Stimulated activated CD8-positive, alpha-beta memory T cell treated with anti-CD3 and anti-CD28 coated beads, Interleukin-15, amount 100 ng/mL, for 4 hours (primary cell): ENCODE data around the gene ST7.
"Not testable (repeated sequence)": the region's sequence is repeated elsewhere in the genome, so short reads cannot be mapped to it uniquely, and the experiment has no call there.

ENCODE experiments used
- DNase-seq, 2 donors: peaks; one replicate each; pipeline ENCODE4 v3.0.0-alpha.2; 2020; ENCODE audit warnings: low read depth in 2 of 2

Gene ST7

DNA sequence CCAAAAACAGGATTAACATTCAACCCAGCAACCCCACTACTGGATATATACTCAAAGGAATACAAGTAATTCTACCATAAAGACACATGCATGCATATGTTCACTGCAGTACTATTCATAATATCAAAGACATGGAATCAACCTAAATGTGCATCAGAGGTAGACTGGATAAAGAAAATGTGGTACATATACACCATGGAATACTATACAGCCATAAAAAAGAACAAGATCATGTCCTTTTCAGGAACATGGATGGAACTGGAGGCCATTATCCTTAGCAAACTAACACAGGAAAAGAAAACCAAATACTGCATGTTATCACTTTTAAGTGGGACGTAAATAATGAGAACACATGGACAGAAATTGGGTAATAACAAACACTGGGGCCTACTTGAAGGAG lies 77.5 kb downstream of the ST7 start:
- DNase-seq, result not testable (repeated sequence)

DNA sequence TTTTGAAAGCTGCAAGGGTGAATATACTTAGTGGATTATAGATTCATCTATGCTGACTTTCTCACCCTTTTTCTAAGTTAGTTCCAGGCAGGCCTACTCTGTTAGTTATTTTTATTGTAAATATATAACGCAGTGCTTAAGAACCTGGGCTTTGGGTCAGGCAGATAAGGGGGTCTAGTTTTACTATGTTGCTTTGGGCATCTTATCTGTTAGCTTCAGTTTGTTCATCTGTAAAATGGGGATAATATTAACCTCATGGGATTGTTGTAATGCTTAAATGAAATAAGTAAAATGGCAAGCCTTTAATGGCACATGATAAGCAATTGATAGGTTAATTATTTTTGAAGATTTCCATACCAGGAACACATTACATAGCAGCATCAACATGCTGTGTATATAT lies 79.5 kb downstream of the ST7 start:
- no peak for DNase-seq

DNA sequence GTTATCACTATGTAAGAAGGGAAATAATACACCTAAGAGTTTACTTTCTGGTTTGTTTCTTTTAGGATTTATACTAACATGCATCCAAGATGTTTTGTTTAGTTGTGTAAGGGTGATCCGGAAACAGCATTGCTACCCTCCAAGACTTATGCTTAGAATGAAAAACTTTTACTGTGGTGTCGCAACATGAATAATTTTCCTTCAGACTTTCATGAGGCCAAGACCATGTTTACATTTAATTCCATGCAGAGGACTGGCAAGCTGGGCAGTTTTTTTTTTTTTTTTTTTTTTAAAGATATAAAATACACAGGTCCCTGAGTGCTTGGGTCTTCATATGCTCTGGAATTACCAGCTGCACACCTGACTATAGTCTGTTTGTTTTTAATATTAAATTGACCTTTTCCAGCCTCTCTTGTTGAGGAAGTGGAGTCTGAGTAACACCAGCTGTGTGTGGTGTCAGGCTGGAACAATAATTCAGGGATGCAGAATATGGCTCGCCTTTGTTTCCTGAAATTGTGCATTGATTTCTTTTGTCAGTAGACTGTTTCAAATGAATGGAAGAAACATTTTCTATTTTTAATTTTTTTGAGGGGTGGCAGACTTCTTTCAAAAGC lies 81.7 kb downstream of the ST7 start:
- DNase-seq, result no peak

DNA sequence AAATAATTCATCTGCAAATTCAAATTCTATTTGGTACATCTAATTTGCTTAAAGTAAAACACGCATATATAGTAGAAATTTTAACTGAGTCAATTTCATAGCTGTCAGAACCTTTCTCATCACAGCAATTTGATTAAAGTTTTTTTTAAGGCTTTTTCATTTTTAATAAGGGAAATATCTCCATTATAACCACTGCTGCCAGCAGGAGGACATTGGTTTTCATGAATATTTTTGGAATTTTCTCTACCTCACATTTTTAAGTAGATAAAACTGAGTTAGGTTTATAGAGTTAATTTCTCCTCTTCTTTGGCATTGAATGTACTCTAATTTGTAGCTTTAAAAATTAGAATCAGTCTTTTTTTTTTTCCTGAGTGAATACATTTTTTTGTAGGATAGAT lies 82.2 kb downstream of the ST7 start:
- DNase-seq, result no peak

DNA sequence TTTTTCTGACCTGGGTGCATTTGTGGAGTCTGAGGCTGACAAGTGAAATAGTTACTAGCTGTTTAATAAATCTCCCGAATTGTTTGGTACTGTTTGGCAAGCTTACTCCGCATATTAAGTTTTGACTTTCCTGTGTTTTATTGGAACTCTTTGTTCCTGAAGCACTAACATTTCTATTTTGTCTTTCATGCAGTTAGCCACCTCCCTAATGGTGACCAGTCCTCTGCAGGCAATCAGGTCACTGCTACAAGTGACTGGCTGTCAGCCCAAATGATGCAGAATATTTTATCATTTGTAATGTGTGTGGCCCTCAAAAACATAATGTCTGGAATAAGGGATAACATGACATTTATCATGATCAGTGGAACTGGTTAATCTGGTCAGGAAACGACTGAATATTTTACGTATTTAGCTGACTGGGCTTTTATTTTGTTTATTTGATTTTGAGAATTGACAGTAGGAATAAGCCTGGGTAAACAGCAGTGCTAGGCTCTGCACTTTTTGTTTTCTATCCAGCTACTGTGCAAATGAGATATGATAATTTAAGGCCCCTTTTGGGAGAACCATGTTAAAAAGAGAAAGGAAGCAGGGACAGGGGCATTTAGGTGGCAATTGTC lies 82.9 kb downstream of the ST7 start:
- DNase-seq, result no peak

DNA sequence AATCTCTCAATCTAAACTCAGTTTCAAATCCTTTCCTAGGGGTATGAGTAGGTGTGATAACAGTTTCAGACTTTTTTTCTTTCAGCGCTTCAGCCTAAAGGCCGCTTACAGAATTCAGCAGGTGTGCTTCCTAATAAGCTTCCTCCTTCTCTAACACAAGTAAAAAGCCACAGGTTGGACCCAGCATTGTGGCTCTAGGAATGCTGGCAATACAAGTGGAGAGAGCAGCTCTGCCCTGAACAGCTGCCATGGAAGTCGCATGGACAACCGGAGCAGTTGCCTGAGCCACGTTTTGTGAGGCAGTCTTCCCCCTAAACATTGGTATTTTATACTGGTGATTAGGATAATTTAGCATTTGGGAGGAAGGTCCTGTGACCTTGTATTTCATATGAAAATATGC lies 83.5 kb downstream of the ST7 start:
- no peak for DNase-seq

DNA sequence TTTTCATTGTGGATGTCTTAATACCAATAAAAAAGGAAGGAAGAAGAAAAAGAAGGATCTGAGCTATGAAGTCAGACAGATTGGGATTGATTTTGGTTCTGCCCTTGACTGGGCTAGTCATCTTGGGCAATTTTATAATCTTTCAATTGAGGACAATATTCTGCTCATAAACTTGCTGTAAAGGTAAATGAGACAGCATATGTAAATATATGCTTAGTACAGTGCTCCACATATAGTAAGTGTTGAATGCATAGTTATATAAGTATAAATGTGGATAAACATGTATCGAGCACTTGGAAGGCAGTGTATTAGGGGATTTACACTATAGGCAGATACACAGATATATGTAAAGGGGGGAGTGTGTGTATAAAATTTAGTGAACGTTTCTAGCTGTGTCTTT lies 85.1 kb downstream of the ST7 start:
- DNase-seq, result no peak

DNA sequence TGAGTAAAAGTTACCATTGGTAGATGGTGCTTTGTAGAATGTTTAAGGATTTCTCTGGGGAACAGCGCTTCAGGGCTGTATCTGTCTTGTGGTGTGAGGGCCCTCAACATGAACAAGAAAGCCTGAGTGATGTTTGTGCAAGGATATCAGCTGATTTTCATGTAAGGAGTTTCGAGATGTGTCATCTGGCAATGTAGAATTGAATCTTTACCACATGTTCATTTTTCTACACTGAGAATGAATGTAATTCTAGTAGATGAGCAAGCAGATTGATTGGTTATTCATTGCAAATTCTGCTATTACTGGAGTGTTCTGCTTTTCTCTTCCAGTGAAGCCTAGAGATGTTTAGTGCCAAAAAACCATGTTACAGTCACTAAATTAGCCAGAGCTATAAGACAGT lies 87.7 kb downstream of the ST7 start:
- no peak for DNase-seq

DNA sequence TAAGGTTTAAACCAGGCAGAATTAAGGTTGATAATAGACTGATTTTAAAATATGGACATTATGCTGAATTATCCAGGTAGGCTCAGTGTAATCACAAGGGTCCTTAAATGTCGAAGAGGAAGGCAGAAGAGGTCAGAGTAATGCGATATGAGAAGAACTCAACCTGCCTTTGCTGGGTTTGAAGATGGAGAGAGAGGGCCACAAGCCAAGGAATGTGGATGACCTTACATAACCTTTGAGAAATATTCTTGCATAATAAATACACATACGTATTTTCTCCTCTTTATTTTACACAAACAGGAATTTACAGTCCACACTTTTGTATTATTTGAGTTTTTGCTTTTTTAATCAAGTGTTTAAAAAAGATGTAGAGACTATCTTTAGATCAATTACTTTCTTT lies 88.5 kb downstream of the ST7 start:
- DNase-seq, result no peak

DNA sequence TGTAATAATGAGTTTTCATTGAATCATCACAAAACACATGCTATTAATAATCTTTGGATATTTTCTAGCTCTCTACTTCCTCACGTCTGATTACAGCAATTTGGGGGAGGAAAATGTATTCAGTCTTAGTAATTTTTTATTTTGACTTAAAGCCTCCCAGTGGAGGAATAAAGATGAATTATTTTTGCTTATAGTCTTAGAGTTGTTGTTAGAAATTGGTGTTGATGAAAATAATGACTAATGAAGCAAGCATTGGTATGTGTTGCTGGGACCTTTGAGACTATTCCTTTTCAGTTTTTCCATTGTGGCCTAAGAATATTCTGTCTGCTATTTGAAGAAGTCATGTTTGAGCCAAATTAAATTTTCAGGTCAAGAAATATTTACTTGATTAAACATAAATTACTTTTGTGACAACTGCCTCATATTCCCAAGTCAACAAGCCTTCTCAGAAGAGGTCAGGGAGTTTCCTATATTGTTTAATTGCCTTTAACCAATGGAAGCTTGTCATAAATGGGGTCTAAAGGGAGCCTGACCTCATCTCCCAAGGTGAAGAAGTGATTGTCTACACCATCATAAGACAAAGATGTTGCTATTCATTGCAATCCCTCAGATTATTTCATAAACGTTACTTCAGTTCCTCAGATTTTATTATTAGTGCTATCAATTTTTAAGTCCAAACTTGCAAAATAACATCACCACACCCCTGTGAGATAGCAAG lies 90.0 kb downstream of the ST7 start:
- no peak for DNase-seq

DNA sequence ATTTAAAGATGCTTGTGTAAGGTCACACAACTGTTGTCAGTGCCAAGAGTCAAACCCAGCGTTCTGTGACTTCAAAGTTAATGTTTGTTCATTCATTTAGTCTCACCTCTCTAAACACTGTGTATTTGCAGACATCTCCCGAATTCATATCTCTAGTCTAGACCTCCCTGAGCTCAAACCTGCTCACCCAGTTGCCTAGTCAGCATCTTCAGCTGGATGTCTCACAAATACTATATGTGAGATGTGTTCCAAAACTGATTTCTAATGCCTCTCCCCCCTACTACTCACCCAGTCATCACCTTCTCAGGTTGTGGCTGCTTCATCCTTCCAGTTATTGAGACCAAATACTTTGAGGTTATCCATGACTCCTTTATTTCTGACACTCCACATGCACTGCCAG lies 91.4 kb downstream of the ST7 start:
- no peak for DNase-seq

DNA sequence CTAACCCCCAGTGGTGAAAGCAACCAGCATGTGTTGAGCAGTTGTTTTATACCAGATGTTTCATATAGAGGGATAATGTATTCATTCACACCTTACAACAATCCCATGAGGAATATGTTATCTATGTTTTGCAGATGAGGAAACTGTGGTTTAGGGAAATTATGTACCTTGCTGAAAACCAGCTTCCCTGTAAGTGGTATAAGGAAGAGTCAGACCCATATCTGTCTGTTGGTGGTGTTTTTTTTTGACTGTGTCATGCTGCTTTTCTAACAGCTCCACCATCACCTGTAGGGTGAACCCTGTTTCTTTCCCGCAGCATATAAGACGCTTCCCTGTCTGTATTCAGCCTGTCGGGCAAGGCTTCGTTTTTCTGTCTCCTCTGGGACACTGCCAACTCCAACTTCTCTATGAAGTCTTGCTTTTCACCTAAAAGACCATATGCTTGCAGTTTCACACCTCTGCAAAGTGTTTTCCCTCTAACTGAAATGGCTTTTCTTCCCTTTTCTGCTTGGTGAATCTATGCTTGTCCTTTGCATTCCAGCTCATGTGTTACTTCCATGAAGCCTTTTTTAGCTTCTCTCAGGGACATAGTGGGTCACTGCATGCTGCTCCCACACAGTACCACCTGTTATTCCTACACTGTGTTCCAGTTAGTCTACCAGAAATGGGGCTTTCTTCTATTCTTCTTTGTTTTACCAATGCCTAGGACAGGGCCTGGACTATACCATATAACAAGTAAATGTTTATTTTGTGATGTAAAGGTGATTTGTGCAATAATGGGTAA lies 92.8 kb downstream of the ST7 start:
- DNase-seq, result no peak

DNA sequence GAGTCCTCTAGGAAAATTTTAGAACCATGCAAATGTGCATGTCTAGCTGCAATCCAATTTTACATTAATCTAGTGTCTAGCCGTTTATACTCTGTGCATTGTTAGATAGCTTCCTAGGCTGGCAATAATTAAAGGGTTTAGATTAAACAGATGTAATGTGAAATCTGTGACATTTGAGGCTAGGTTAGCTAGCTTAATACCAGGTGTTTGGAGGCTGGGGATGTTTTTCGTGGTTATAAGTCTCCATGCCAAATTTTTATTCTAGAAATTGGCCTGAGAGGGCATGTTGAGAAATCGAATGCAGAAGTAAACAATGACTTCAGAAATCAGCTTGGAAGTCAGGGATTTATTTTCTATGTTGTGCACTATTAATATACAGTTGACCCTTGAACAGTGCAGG lies 94.2 kb downstream of the ST7 start:
- no peak for DNase-seq

DNA sequence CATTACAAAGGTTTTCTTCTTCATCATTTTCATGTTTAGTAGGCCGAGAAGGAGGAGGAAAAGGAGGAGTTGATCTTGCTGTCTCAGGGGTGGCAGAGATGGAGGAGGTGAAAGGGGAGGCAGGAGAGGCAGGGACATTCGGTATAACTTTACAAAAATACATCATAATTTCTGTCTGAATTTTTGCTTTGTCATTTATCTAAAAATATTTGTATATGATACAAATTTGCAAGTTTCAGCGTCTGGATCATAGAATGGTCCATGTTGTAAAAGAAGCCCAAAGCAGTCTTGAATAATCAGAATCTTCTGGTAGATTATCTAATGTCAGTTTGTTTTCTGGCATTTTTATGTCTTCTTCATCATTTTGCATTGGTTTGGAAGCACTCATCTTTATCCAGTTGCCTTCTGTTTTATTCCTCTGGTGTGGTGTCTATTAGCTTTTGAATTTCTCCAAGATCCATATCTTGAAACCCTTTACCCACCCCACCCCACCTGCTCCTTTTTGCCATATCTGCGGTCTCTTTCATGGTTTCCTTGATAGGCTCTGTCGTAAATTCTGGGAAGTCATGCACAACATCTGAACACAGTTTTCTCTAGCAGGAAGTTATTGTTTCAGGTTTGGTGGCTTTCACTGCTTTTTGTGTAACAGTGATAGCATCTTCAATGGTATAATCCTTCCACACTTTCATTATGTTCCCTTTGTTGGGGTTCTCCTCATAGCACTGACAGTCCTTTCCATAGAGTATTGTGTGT lies 95.0 kb downstream of the ST7 start:
- DNase-seq, result no peak

DNA sequence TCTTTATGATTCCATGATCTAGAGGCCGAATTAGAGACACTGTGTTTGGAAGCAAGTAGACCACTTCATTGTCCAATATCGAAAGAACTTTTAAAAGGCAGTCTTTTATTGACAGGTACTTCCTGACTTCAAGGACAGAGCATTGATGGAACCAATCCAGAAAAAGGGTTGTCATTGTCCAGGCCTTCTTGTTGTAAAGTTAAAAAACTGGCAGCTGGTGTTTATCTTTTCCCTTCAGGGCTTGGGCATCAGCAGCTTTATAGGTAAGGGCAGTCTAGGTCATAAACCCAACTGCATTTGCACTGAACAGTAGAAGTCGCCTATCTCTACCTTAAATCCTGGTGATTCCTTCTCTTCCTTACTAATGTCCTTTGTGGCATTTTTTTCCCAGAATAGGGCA lies 95.6 kb downstream of the ST7 start:
- no peak for DNase-seq

DNA sequence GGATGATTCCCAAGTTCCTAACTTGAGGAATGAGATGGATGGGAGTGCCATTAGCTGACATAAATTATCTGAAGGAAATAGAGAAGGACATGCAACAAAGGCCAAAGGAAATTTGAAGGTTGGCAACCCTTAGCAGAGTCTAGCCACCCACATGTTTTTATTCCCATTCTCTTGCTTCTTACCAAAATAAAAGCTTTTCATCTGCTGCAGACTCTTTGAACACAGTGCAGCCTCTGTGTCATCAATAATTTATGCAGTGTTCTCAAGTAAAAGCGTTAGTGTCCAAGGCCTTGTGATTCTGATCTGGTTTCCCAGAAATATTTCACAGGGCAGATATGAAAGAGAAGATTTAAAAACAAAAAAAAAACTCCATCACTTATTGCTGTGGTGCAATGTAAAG lies 98.5 kb downstream of the ST7 start:
- DNase-seq, result no peak

DNA sequence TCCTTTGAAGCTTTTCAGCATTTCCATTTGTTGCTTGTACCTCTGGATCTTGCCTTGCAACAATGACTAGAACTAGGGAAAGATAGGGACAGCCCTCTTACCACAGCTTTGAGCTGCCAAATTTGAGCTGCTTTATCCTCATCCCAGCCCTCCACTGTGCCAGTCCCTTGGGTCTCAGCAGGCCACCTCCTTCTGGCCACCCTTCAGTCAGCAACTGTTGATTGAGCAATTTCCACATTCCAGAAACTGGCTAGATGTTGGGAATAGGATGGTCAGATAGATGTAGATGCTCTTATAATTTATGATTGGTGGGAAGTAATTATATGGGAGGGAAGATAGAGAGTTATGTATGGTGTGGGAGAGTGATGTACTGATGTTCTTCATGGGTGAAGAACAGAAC lies 100.1 kb downstream of the ST7 start:
- no peak for DNase-seq

DNA sequence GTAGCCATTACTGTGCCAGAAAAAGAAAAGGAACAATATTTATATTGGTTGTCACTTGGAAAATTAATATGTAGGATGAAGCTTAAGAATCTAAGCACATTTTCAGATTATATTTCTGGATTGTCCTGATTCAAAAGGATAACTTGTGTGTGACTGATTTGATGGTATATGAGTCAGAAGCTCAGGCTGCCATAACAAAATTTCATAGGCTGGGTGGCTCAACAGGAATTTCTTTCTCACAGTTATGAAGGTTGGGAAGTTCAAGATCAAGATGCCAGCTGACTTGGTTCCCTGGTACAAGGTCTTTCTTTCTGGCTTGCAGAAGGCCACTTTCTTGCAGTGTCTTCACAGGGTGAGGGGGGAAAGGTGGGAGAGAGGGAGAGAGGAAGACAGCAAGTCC lies 108.5 kb downstream of the ST7 start:
- DNase-seq, result no peak

DNA sequence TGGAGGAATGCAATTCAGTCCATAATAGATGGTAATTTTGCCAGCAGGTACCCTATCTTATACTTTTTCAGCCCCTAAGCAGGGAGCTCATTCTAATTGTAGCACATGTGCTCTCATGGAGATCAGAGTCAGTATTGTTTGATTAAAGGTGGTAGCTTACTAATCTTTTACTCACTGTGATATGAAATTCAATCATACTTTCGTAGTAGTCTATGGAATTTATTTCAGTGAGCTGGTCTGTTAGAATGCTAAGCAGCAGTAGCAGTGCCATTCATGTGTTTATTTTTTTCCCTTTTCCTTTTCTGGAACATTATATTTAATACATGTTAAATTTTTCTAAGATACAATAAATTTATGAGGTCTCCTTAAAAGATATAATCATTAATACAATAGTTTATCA lies 109.0 kb downstream of the ST7 start:
- no peak for DNase-seq

DNA sequence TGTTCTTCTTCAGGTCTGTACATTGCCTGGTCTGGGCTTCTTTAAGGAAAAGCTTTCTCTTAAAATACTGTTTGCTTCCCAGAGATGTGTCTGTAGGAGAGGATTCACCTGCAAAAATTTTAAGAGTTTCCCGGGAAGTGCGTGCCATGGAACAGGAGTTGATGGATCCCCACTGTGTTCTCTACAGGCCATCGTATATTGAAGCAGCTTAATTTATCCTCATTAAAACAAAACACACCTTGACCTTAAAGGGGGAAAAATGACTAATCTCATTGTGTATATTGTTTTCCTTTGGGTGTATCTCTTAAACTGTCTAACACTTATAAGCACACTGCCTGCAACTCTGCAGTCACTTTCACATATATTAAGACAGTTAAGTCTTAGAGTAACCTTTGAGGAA lies 111.4 kb downstream of the ST7 start:
- DNase-seq, result no peak

DNA sequence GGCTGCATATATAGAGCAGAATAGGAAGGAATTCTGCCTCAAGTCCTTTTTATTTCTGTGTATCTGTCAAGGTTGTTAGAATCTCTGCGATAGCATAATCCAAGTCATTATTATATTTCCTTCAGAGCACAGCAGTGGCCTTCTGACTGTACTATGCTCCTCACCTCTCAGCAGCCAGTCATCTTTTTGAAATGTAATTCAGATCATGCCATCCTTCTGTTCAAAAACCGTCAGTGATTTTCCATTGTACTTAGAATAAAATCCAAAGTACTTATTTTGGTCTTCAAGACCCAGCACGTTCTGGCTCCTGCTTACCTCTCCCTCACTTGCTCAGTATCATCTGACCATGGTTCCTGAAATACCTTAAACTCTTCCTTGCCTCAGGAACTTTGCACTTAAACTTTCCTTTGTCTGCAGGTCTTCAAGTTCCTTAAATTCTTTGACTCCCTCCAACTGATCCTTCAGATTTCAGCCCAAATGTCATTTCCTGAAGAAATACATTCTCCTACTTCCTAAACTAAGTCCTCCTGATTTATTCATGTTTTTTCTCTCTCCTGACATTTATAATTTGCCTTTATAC lies 112.4 kb downstream of the ST7 start:
- no peak for DNase-seq

DNA sequence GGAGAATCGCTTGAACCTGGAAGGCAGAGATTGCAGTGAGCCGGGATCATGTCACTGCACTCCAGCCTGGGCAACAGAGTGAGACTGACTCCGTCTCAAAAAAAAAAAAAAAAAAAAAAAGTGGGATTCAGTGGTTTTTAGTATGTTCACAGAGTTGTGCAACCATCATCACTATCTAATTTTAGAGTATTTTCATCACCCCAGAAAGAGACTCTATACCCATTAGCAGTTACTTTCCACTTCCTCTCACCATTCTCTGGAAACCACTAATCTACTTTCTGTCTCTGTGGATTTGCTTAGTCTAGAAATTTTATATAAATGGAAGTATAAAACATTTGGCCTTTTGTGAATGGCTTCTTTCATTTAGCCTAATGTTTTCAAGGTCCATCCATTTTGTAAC lies 113.4 kb downstream of the ST7 start:
- no peak for DNase-seq
